GM12874 (cell line): Measurements from ENCODE around the gene UTP25.

ENCODE experiments used
- TF ChIP-seq, protein P1 (sequence below): IDR thresholded peaks from 2 replicates; pipeline ENCODE4 v1.5.1; 2011; ENCODE audit warnings: low read depth, mild to moderate bottlenecking, control low read depth, low read length, moderate library complexity; ENCODE audit not compliant: insufficient read depth

UTP25 gene

DNA sequence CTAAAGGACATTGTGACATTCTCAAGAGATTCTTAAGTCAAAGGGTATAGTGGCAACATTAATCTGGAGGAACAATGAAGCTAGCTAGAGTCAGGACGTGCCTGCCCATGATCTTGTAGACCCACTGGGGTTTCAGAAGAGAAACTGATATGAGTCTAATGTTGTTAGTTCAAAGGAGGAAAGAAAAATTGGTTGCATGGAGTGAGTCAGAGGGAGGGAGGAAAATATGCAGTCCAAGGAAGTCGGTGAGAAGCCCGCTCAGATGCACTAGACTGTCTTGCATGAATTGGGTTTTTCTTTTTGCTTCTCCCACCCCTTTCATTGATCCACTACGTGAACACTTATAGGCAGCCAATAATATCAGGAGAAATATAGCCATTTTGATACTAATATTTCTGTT, 56.5 kb downstream of the UTP25 start:
- TF ChIP-seq, protein P1, sequence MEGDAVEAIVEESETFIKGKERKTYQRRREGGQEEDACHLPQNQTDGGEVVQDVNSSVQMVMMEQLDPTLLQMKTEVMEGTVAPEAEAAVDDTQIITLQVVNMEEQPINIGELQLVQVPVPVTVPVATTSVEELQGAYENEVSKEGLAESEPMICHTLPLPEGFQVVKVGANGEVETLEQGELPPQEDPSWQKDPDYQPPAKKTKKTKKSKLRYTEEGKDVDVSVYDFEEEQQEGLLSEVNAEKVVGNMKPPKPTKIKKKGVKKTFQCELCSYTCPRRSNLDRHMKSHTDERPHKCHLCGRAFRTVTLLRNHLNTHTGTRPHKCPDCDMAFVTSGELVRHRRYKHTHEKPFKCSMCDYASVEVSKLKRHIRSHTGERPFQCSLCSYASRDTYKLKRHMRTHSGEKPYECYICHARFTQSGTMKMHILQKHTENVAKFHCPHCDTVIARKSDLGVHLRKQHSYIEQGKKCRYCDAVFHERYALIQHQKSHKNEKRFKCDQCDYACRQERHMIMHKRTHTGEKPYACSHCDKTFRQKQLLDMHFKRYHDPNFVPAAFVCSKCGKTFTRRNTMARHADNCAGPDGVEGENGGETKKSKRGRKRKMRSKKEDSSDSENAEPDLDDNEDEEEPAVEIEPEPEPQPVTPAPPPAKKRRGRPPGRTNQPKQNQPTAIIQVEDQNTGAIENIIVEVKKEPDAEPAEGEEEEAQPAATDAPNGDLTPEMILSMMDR = no peak

DNA sequence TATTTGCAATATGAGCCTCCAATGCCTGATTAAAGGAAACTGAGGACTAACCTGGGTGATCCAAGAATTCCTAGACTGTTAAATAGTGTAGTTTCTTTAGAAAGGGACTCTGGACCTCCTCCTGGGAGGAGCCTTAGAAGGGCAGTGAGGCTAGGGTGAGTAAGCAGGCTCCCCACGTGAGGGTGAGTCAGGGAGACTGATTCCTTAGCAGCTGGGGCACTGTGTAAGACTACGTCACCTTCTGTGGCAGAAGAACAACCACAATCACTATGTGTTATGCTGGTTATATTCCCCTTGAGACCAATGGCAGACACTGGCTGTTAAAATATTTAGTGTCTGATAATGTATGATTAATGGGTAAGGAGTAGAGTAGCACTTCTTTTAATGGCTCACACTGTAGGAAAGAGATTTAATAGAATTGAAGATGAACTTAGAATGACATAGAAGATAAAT, 56.9 kb downstream of the UTP25 start:
- TF ChIP-seq, protein P1 = no peak

DNA sequence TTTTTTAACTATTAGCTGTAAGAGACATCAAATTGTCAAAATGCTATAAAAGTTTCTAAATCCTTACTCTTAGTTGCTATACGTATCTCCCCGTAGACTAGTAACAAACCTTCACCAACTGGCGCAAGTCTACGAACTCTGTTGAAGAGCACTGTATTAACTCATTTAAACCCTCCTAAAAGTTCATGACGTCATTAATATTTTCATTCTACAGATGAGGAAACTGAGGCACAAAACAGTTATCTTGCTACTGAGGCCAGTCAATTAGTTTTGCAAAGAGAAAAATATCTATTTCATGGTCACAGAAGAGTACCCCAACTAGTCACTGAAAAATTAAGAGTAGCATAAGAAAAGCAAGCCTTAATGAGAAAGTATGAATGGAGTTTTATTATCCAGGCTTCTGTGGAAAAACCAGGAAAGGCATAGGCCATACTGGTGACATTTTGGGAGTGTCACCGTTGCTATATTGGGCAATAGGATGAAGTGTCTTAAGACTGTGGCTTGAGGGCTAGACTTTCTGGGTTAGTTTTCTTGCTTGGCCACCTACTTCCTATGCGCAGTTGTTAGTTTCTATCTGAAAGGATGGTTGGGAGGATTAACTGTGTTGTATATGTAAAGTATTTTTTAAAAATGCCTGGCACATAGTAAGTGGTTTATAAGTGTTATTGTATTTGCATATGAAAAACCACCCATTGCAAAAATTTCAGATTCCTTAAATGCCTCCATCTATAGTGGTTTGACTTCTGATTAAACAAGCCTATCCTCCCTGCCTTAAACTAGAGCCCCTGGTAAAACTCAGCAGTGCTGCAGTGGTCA, 57.8 kb downstream of the UTP25 start:
- TF ChIP-seq, protein P1 = no peak

DNA sequence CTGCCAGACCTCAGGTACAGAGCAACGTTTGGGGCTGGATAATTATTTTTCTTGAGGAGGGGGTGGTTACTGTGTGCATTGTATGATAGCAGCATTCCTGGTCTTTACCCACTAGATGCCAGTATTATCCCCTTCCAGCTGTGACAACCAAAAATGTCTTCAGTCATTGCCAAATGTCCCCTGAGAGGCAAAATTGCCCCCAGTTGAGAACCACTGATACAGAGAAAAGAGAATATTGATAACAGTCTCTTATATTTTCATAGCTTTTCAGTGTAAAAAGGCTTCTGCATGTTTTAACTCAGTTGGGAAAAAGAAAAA, 58.4 kb downstream of the UTP25 start:
- TF ChIP-seq, protein P1 = no peak

DNA sequence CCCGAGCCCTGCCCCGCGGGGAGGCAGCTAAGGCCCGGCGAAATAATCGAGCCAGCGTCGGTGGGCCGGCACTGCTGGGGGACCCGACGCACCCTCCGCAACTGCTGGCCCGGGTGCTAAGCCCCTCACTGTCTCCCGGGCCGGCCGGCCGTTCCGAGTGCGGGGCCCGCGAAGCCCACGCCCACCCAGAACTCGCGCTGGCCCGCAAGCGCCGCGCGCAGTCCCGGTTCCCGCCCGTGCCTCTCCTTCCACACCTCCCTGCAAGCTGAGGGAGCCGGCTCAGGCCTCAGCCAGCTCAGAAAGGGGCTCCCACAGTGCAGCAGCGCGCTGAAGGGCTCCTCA, 61.3 kb downstream of the UTP25 start:
- TF ChIP-seq, protein P1 = no peak

DNA sequence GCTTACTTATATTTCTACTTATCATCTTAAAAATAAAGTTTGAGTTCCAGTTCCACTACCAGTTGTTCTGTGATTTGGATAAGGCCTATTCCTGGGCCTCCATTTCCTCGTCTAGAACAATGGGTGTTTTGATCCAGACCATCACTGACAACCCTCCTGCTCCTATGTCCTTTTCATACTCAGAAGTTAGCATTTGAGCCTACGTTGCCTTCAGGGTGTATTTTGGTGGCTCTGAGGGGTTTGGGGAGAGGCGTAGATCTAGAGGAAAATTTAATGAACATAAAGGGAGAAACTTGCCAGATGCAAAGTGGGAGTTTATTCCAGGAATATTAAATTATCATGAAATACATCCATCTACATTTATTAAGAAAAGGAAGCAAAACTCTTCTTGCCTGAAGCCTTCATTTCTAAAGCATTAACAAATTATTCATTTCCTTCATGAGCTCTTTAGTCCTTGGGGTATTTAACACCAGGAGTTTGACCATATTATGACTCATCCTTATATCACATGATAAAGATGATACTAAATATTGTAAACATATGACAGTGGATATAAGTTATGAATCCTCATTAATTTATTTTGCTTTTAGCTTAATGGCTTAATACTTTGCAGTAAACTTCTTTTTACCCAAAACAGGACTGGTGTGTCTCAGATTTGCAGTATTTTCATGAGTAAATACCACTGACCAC, 63.0 kb downstream of the UTP25 start:
- TF ChIP-seq, protein P1 = no peak

DNA sequence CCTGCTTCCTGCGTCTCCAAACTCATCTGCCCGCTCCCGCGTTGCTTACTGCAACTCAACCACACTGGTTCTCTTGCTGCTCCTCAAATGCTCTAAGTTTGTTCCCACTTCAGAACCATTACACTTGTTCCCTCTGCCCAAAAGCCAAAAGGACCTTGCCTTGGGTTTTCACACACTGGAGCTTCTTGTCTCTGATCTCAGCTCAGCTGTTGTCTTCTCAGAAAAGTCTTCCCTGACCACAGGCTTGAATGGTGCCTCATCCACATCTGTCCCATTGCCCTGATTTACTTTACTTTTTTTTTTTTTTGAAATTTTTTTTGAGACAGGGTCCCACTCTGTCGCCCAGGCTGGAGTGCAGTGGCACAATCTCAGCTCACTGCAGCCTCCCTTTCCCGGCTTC, 66.0 kb downstream of the UTP25 start:
- TF ChIP-seq, protein P1 = no peak
